Endothelial cell of umbilical vein (primary cell): ENCODE results near the gene SLC7A8. TPM values are rescaled to one million over a fixed set of nuclear protein-coding genes. Genes with fewer than 3 reads are reported as not detected.

ENCODE experiments used
- BruUV-seq: library from RNA; stranded (reverse); fragments of 400-500 nt; replicated peaks from 2 replicates; lab custom pipeline; 2021; lab: Mats Ljungman, UMichigan
- CTCF ChIA-PET: fragments of 300-600, 350-600 bp; sonication (Branson Sonifier 250); formaldehyde crosslinking; loops from one replicate; lab custom pipeline; 2021; ENCODE audit warnings: antibody characterized with exemption, inconsistent platforms; lab: Charles Lee
- POLR2A ChIA-PET: fragments of 300-600, 350-600 bp; sonication (Branson Sonifier 250); formaldehyde crosslinking; loops from one replicate; lab custom pipeline; 2021; ENCODE audit warnings: antibody characterized with exemption, inconsistent platforms; lab: Charles Lee
- DNase-seq: peaks from one replicate; pipeline ENCODE4 v3.0.0-alpha.2; 2011; ENCODE audit warnings: low read depth, low spot score
- FAIRE-seq: peaks from 2 replicates; lab custom pipeline; 2011; peaks lifted over from hg19 to GRCh38; lab: Jason Lieb, UNC
- H2AFZ ChIP-seq: 2 replicates; pipeline ENCODE4 v1.6.0; 2012; ENCODE audit warnings: low read depth, low read length, control low read depth, inconsistent platforms
- H3K27ac ChIP-seq: 2 replicates; pipeline ENCODE4 v1.5.1; 2011; ENCODE audit warnings: low read depth, mild to moderate bottlenecking, control low read depth, low read length, moderate library complexity; ENCODE audit not compliant: insufficient read depth
- H3K27me3 ChIP-seq, 2 experiments: 2 replicates each; pipeline versions ENCODE4 v1.6.0 to v1.6.1; 2011; ENCODE audit warnings: low read length in 2 of 2, mixed read lengths in 1 of 2; ENCODE audit not compliant: control insufficient read depth in 2 of 2, insufficient read depth in 2 of 2
- H3K36me3 ChIP-seq, 2 experiments: 2 replicates in 1 of 2; 3 replicates in 1 of 2; pipeline ENCODE4 v1.5.1; 2011; ENCODE audit warnings: low read length in 2 of 2, mild to moderate bottlenecking in 1 of 2, moderate library complexity in 1 of 2; ENCODE audit not compliant: control insufficient read depth in 2 of 2, insufficient read depth in 2 of 2; ENCODE audit errors: extremely low read depth in 1 of 2
- H3K4me1 ChIP-seq: 3 replicates; pipeline ENCODE4 v1.5.1; 2011; ENCODE audit warnings: mild to moderate bottlenecking, low read length; ENCODE audit not compliant: control insufficient read depth, insufficient read depth; ENCODE audit errors: extremely low read depth
- H3K4me2 ChIP-seq: 2 replicates; pipeline ENCODE4 v1.6.1; 2011; ENCODE audit warnings: low read length, control low read depth, mixed read lengths; ENCODE audit not compliant: insufficient read depth
- H3K4me3 ChIP-seq, 3 experiments: fragments of 200-600 bp in 1 of 3; sonication (generic), shearing (Covaris generic) in 1 of 3; replicated peaks in 1 of 3; 2 replicates each; pipeline ENCODE4 v1.5.1; 2011 to 2016; ENCODE audit warnings: control low read depth in 3 of 3, low read length in 3 of 3, mild to moderate bottlenecking in 2 of 3, inconsistent platforms in 1 of 3, low read depth in 1 of 3, moderate library complexity in 1 of 3; ENCODE audit not compliant: insufficient read depth in 1 of 3
- H3K79me2 ChIP-seq: 2 replicates; pipeline ENCODE4 v1.6.0; 2012; ENCODE audit warnings: low read length, inconsistent platforms; ENCODE audit not compliant: control insufficient read depth, insufficient read depth
- H3K9ac ChIP-seq: replicated peaks from 2 replicates; pipeline ENCODE3; 2011; ENCODE audit warnings: low read length, control low read depth; ENCODE audit not compliant: insufficient read depth; ENCODE audit errors: extremely low read depth
- H3K9me1 ChIP-seq: replicated peaks from 3 replicates; pipeline ENCODE4 v1.6.0; 2011; ENCODE audit warnings: mild to moderate bottlenecking, low read length; ENCODE audit not compliant: control insufficient read depth, insufficient read depth; ENCODE audit errors: extremely low read depth
- H3K9me3 ChIP-seq: replicated peaks from 2 replicates; pipeline ENCODE4 v1.5.1; 2012; ENCODE audit warnings: low read length, inconsistent platforms; ENCODE audit not compliant: control insufficient read depth, insufficient read depth
- H4K20me1 ChIP-seq: replicated peaks from 2 replicates; pipeline ENCODE3; 2011; ENCODE audit warnings: mild to moderate bottlenecking, low read length; ENCODE audit not compliant: control insufficient read depth, insufficient read depth; ENCODE audit errors: extremely low read depth
- EZH2 ChIP-seq: IDR thresholded peaks from 2 replicates; pipeline ENCODE4 v1.6.1; 2012; ENCODE audit warnings: borderline replicate concordance, low read depth, mild to moderate bottlenecking, moderate library complexity, low read length, inconsistent platforms; ENCODE audit not compliant: severe bottlenecking
- FOS ChIP-seq: IDR thresholded peaks from 2 replicates; pipeline ENCODE4 v1.6.1; 2011; ENCODE audit warnings: mild to moderate bottlenecking, low read length, moderate library complexity, borderline replicate concordance; ENCODE audit not compliant: insufficient read depth
- GATA2 ChIP-seq: IDR thresholded peaks from 2 replicates; pipeline ENCODE4 v1.7.0; 2011; ENCODE audit warnings: low read depth, mild to moderate bottlenecking, moderate library complexity, mixed read lengths, low read length; ENCODE audit not compliant: insufficient read length, insufficient read depth
- JUN ChIP-seq: IDR thresholded peaks from 2 replicates; pipeline ENCODE4 v1.6.1; 2011; ENCODE audit warnings: borderline replicate concordance, low read depth; ENCODE audit not compliant: insufficient read length, insufficient read depth
- MYC ChIP-seq: IDR thresholded peaks from one replicate; pipeline ENCODE4 v1.6.1; 2011; ENCODE audit warnings: mild to moderate bottlenecking, low read depth, low read length
- POLR2A ChIP-seq: IDR thresholded peaks from 2 replicates; pipeline ENCODE4 v1.6.1; 2012; ENCODE audit warnings: low read depth, mild to moderate bottlenecking, control low read depth, low read length
- POLR2AphosphoS5 ChIP-seq: IDR thresholded peaks from 2 replicates; pipeline ENCODE4 v1.6.1; 2012; ENCODE audit warnings: low read depth, mild to moderate bottlenecking, control low read depth, low read length, moderate library complexity; ENCODE audit not compliant: insufficient read depth
- dilution Hi-C: fragments of 300-500 bp; cut with MboI; formaldehyde crosslinking; loops from one replicate; pipeline ENCODE4 v1.15.0; 2019; ENCODE audit warnings: low sequenced_read_pairs; ENCODE audit not compliant: extremely low pct_ligation_motif_present
- intact Hi-C: fragments of 100-400 bp; cut with micrococcal nuclease; formaldehyde crosslinking; loops from one replicate; pipeline ENCODE4 v1.10.0; 2022
- polyA plus RNA-seq, 4 experiments: library from polyadenylated mRNA; depleted of rRNA in 3 of 4; stranded (reverse) in 3 of 4; unstranded in 1 of 4; fragments of >200 nt; gene quantifications; 2 replicates each; pipeline versions ENCODE4 v1.2.1 to v1.2.3, GENCODE V29; 2011 to 2012; ENCODE audit warnings: missing spikeins in 1 of 4
- total RNA-seq: library from RNA; stranded (reverse); gene quantifications from 2 replicates; pipeline ENCODE4 v1.2.3, GENCODE V29; 2021
- TF ChIP-seq, protein P1 (sequence below): IDR thresholded peaks from 2 replicates; pipeline ENCODE4 v1.6.1; 2011; ENCODE audit not compliant: insufficient read depth, insufficient read length
- TF ChIP-seq, protein P2 (sequence below), 2 donors: IDR thresholded peaks; 1 replicate in 1 of 2; 2 replicates in 1 of 2; pipeline ENCODE4 v1.5.1; 2011; ENCODE audit warnings: low read length in 2 of 2, mild to moderate bottlenecking in 2 of 2, moderate library complexity in 2 of 2, control low read depth in 1 of 2, inconsistent platforms in 1 of 2, low read depth in 1 of 2; ENCODE audit not compliant: insufficient read depth in 1 of 2; ENCODE audit errors: extremely low read depth in 1 of 2

Gene SLC7A8
- total and polyA plus RNA-seq, 2 donors (not counting 3 experiments of a cell fraction or from before 2014, with no cell fraction given), result 0.76 to 1.1 TPM

DNA sequence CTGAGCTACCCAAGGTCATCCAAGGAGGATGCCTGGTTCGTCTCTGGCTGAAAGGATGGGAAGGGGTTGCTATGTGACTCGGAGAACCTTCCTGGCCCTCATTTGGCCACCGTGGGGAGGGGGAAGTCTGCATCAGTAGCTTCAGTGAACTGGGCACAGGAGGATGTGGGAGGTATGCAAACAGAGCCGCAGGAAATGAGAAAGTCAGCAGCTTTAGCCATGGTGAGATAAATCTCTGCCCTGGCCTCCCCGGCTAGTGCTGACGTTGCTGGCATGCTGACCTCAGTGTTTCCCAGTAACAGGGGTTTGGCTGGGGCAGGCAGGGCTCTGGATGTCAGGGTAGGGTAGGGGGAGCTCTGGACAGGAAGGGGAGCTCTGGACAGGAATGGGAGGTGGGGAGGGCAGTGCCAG lies 62.1 kb downstream of the SLC7A8 start:
- intact Hi-C loops, result loop anchor here (1.0 kb wide), 4 partner anchors 34 to 180 kb away; partner anchors contain the start of gene SLC7A8
- Histone ChIP-seq H2AFZ (peak overlapping the region; percentile 79), H3K27ac (peak overlapping the region; percentile 81)

More for the DNA sequence above, 62.1 kb downstream of the SLC7A8 start:
- no peak for TF ChIP-seq POLR2A
- TF ChIP-seq EZH2, result no peak
- TF ChIP-seq JUN, result no peak
- TF ChIP-seq, protein P1, sequence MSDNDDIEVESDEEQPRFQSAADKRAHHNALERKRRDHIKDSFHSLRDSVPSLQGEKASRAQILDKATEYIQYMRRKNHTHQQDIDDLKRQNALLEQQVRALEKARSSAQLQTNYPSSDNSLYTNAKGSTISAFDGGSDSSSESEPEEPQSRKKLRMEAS, result no peak
- TF ChIP-seq MYC, result no peak
- TF ChIP-seq POLR2AphosphoS5, result no peak
- TF ChIP-seq, protein P2, sequence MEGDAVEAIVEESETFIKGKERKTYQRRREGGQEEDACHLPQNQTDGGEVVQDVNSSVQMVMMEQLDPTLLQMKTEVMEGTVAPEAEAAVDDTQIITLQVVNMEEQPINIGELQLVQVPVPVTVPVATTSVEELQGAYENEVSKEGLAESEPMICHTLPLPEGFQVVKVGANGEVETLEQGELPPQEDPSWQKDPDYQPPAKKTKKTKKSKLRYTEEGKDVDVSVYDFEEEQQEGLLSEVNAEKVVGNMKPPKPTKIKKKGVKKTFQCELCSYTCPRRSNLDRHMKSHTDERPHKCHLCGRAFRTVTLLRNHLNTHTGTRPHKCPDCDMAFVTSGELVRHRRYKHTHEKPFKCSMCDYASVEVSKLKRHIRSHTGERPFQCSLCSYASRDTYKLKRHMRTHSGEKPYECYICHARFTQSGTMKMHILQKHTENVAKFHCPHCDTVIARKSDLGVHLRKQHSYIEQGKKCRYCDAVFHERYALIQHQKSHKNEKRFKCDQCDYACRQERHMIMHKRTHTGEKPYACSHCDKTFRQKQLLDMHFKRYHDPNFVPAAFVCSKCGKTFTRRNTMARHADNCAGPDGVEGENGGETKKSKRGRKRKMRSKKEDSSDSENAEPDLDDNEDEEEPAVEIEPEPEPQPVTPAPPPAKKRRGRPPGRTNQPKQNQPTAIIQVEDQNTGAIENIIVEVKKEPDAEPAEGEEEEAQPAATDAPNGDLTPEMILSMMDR (IDR thresholded peaks at IDR 0.05; ENCODE audit: extremely low read depth in 1 of 2, insufficient read depth in 1 of 2, low read depth in 1 of 2, low read length in 2 of 2), result no peak
- TF ChIP-seq FOS, result peak; percentile 42
- TF ChIP-seq GATA2, result peak; percentile 83
- DNase-seq, result peak; percentile 77
- Histone ChIP-seq H3K4me2 (peak overlapping the region; percentile 78), H4K20me1 (no peaks in the 10 kb centered on the region), H3K9me3 (no peaks in the 10 kb centered on the region), H3K4me1 (peaks cover 21% of the 10 kb centered on the region), H3K9ac (peak overlapping the region; percentile 49), H3K27me3 (no peaks in the 10 kb centered on the region), H3K4me3 (peak overlapping the region in 1 of 3 experiments; percentile 11), H3K9me1 (no peaks in the 10 kb centered on the region), H3K79me2 (no peaks in the 10 kb centered on the region), H3K36me3 (no peaks in the 10 kb centered on the region)
- dilution Hi-C loops, result no loop called here
- CTCF ChIA-PET, result interaction anchor here (0.6 to 14.5 kb wide), 41 partner anchors 9 to 259 kb away, joined by 3 to 1289 read pairs (median 10); partner anchors contain the start of genes ACIN1, C14orf119, PABPN1 and PPP1R3E
- no TSS peak for BruUV-seq
- POLR2A ChIA-PET, result interaction anchor here (0.5 to 1.9 kb wide), 5 partner anchors 27 to 64 kb away, joined by 3 to 11 read pairs (median 8); partner anchors contain the start of genes ACIN1, C14orf119 and SLC7A8
- FAIRE-seq, result peak; percentile 97
